IPS-20b (cell line): Measurements from ENCODE around the gene MGMT.

Source experiments
- H3K27ac ChIP-seq: one replicate; pipeline ENCODE4 v1.5.1; 2013; ENCODE audit warnings: low read length
- H3K27me3 ChIP-seq: 2 replicates; pipeline ENCODE4 v1.6.1; 2013; ENCODE audit warnings: mild to moderate bottlenecking, low read length, inconsistent platforms; ENCODE audit not compliant: insufficient read depth
- H3K36me3 ChIP-seq: 2 replicates; pipeline ENCODE4 v1.6.1; 2013; ENCODE audit warnings: low read depth, mild to moderate bottlenecking, inconsistent platforms, low read length, moderate library complexity; ENCODE audit not compliant: insufficient read depth
- H3K4me1 ChIP-seq: 2 replicates; pipeline ENCODE4 v1.6.1; 2013; ENCODE audit warnings: mild to moderate bottlenecking, control low read depth, inconsistent platforms, low read length, moderate library complexity; ENCODE audit not compliant: insufficient read depth
- H3K4me3 ChIP-seq: 2 replicates; pipeline ENCODE4 v1.5.1; 2013; ENCODE audit warnings: mild to moderate bottlenecking, low read length, inconsistent platforms
- H3K9ac ChIP-seq: 2 replicates; pipeline ENCODE4 v1.6.1; 2013; ENCODE audit warnings: low read depth, mild to moderate bottlenecking, inconsistent platforms, low read length, moderate library complexity
- H3K9me3 ChIP-seq: 2 replicates; pipeline ENCODE4 v1.6.1; 2013; ENCODE audit warnings: mild to moderate bottlenecking, low read depth, low read length, inconsistent platforms; ENCODE audit not compliant: insufficient read depth

Gene MGMT

GRCh38 chr10:129765664-129766550 is 298.9 kb downstream of the MGMT start:
- H3K4me1 ChIP-seq: no peaks in the 10 kb centered on the region
- H3K4me3 ChIP-seq: no peak overlapping the region
- H3K36me3 ChIP-seq: no peaks in the 10 kb centered on the region
- H3K27me3 ChIP-seq: no peaks in the 10 kb centered on the region
- no peak overlapping the region for H3K27ac ChIP-seq
- no peaks in the 10 kb centered on the region for H3K9me3 ChIP-seq
- H3K9ac ChIP-seq: no peak overlapping the region

DNA sequence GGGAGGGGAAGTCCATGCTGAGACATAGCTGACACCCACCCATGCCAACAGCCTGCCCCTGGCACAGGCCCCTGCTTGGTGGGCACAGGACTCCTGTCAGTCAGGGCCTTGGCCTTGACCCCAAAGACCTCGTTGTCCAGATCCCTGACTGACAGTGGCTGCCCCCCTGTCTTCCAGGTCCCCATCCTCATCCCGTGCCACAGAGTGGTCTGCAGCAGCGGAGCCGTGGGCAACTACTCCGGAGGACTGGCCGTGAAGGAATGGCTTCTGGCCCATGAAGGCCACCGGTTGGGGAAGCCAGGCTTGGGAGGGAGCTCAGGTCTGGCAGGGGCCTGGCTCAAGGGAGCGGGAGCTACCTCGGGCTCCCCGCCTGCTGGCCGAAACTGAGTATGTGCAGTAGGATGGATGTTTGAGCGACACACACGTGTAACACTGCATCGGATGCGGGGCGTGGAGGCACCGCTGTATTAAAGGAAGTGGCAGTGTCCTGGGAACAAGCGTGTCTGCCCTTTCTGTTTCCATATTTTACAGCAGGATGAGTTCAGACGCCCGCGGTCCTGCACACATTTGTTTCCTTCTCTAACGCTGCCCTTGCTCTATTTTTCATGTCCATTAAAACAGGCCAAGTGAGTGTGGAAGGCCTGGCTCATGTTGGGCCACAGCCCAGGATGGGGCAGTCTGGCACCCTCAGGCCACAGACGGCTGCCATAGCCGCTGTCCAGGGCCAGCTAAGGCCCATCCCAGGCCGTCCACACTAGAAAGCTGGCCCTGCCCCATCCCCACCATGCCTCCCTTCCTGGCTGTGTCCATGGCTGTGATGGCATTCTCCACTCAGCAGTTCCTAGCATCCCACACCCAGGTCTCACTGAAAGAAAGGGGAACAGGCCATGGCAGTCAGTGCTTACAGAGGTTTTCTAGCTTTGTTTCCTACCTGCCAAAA is 299.8 kb downstream of the MGMT start:
- H3K9me3 ChIP-seq: no peaks in the 10 kb centered on the region
- H3K9ac ChIP-seq: no peak overlapping the region
- H3K4me1 ChIP-seq: no peaks in the 10 kb centered on the region

GRCh38 chr10:129767751-129768150 is 300.7 kb downstream of the MGMT start:
- Histone ChIP-seq H3K9me3 (no peaks in the 10 kb centered on the region), H3K27me3 (no peaks in the 10 kb centered on the region), H3K4me3 (no peak overlapping the region), H3K36me3 (no peaks in the 10 kb centered on the region), H3K9ac (no peak overlapping the region), H3K4me1 (no peaks in the 10 kb centered on the region), H3K27ac (no peak overlapping the region)

More for the DNA sequence above, 299.8 kb downstream of the MGMT start:
- Histone ChIP-seq H3K4me3 (no peak overlapping the region), H3K27ac (no peak overlapping the region), H3K27me3 (no peaks in the 10 kb centered on the region), H3K36me3 (no peaks in the 10 kb centered on the region)

DNA sequence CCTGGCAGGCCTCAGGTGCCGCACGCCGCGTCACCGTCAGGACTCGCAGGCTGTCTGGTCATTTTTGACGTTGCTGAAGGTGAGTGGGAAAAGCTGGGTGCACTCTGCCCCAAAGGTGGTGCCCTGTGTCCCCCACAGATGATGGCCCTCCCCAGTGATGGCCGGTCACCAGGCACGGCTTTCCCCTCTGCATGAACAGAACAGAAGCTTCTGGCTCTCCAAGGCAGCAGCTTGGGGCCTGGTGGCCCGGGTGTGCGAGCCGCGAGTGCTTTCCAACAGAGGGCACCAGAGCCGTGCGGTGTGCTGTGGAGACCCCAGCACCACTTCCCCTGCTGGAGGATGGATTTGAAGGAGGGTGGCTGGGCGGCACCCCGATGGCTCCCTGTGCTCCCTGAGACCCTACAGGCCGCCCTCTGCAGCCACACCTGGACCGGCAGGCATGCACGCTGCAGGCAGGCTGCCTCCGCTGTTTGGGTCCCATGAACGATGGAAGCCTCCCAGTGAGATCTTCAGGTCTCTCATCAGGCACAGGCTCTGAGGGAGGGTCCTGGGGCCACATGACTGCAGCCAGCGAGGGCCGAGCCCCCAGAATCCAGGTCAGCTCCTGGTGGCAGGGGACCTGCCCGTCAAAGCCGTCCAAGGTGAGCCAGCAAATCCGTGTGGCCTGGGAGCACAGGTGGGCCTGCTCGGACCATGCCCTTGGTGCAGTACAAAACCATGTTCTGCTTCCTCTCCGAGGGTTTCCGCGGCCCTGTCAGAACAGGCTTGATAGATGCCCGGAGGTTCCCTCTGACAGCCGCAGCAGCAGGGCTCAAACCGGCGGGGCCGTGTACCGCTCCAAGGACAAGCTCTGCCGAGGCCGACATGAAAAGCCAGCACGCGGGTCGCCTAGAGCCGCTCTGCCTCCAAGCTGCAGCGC is 301.7 kb downstream of the MGMT start:
- Histone ChIP-seq H3K9me3 (no peaks in the 10 kb centered on the region), H3K4me3 (no peak overlapping the region), H3K27me3 (no peaks in the 10 kb centered on the region), H3K9ac (no peak overlapping the region), H3K36me3 (no peaks in the 10 kb centered on the region), H3K27ac (no peak overlapping the region), H3K4me1 (no peaks in the 10 kb centered on the region)

DNA sequence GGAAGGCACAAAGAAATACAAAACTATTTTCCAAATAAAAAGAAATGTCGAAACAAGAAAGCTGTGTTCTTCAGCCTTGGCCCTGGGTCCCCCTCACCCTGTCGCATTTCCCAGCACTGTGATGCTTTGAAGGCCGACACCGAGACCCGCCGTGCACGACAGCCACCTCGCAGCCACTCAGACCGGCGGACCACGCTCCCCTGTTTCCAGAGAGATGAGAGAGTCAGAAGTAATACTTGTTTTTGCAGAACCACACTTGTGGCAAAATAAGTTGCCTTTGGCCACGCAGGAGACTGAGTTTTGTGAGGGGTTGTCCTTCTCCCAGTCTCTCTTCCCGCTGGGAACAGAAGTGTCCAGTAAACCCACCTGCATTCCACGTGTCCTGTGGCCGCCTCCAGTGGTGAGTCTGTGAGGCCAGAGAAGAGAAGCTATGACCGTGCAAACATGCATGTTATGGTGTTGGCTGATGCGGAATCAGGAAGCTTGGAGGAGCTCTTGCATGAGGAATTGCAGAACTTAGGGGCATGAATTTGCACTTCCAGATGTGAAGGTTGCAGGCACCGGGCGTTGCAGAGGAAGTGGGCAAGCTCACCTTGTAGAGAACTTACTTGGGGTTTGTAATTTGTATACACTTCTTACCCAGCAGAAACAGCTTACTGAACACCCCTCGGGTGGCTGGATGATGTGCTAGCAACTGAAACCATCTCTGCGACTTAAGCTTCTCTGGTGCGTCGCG is 302.5 kb downstream of the MGMT start:
- Histone ChIP-seq H3K36me3 (no peaks in the 10 kb centered on the region), H3K27me3 (no peaks in the 10 kb centered on the region), H3K4me1 (no peaks in the 10 kb centered on the region), H3K9me3 (no peaks in the 10 kb centered on the region), H3K4me3 (no peak overlapping the region), H3K27ac (no peak overlapping the region), H3K9ac (no peak overlapping the region)

- H3K36me3 ChIP-seq: no peaks in the 10 kb centered on the region
Measured at GRCh38 chr10:129770286-129770685, 303.2 kb downstream of the MGMT start.

GRCh38 chr10:129771024-129771423 is 304.0 kb downstream of the MGMT start:
- Histone ChIP-seq H3K27ac (no peak overlapping the region), H3K9ac (no peak overlapping the region), H3K4me3 (no peak overlapping the region), H3K27me3 (no peaks in the 10 kb centered on the region), H3K4me1 (no peaks in the 10 kb centered on the region), H3K36me3 (no peaks in the 10 kb centered on the region), H3K9me3 (no peaks in the 10 kb centered on the region)

More at GRCh38 chr10:129770286-129770685, 303.2 kb downstream of the MGMT start:
- H3K4me3 ChIP-seq: no peak overlapping the region
- H3K9ac ChIP-seq: no peak overlapping the region
- no peaks in the 10 kb centered on the region for H3K27me3 ChIP-seq
- no peaks in the 10 kb centered on the region for H3K9me3 ChIP-seq
- no peaks in the 10 kb centered on the region for H3K4me1 ChIP-seq
- H3K27ac ChIP-seq: no peak overlapping the region

DNA sequence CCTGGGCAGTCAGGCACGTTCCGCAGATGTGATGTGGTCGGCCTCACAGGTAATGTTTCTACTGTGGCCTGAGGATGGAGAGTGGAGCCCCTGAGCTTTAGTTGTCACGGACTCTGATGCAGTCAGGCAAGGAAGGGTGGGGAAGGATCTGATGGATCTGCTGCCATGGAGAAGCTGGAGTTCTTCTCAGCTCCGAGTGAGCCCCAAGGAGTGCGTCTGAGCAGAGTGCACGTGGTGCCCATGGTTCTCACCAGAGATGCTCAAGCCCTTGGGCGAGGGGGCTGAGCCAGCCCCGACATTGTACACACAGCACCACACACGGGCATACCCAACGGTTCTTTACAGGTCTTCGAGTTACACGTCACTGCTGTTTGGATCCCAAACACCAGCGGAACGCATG is 304.5 kb downstream of the MGMT start:
- H3K27ac ChIP-seq: no peak overlapping the region
- no peaks in the 10 kb centered on the region for H3K4me1 ChIP-seq
- H3K27me3 ChIP-seq: no peaks in the 10 kb centered on the region
- no peaks in the 10 kb centered on the region for H3K36me3 ChIP-seq
- H3K9me3 ChIP-seq: no peaks in the 10 kb centered on the region
- H3K9ac ChIP-seq: no peak overlapping the region
- H3K4me3 ChIP-seq: no peak overlapping the region

- H3K9ac ChIP-seq: no peak overlapping the region
- H3K27ac ChIP-seq: no peak overlapping the region
- no peaks in the 10 kb centered on the region for H3K4me1 ChIP-seq
- H3K27me3 ChIP-seq: no peaks in the 10 kb centered on the region
- no peaks in the 10 kb centered on the region for H3K36me3 ChIP-seq
- H3K4me3 ChIP-seq: no peak overlapping the region
- H3K9me3 ChIP-seq: no peaks in the 10 kb centered on the region
Measured at GRCh38 chr10:129771991-129772431, 305.0 kb downstream of the MGMT start.

DNA sequence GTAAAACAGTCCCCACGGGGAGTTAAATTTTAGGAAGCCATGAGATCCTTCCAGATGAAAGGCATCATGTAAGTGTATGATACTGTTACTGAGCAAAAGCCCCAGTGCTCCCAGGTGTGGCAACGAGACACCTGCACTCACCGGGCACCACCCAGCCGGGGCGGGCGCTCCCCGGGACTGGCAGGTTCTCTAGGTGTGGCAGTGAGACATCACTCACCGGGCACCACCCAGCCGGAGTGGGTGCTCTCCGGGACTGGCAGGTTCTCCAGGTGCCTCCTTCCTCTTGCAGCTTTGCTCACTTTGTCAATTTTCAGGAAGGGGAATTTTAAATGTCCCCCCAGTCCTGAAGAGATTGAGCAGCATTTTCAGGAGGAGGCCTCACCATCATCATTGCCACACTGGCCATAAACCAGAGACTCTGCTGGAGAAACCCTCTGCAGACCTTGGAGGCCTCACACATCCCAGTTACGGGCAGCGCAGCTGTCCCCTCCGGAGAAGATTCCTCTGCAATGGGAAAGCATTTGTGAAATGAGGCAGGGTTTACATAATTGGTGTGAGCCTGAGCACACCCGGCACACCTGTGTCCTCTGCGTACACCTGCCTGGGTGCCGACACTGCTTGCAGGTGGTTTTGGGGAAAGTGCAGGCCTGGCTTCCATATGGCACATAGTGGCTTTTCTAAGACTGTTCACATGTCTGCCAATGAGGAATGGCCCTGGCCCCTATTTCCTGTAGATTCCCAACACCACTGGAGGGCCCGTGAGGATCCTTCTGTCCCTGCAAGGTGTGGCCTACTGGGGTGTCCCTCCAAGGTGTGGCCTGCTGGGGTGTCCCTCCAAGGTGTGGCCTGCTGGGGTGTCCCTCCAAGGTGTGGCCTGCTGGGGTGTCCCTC is 305.7 kb downstream of the MGMT start:
- no peak overlapping the region for H3K4me3 ChIP-seq
- no peak overlapping the region for H3K9ac ChIP-seq
- H3K27me3 ChIP-seq: no peaks in the 10 kb centered on the region
- no peaks in the 10 kb centered on the region for H3K4me1 ChIP-seq
- H3K27ac ChIP-seq: no peak overlapping the region
- H3K9me3 ChIP-seq: no peaks in the 10 kb centered on the region
- no peaks in the 10 kb centered on the region for H3K36me3 ChIP-seq
